GM12875 (cell line): ENCODE data around the gene ARL17B.
"Not testable (repeated sequence)": the region's sequence is repeated elsewhere in the genome, so short reads cannot be mapped to it uniquely, and the experiment has no call there.

Source experiments
- H3K4me3 ChIP-seq: one replicate; pipeline ENCODE4 v1.5.1; 2011; ENCODE audit warnings: low read depth, low read length, control low read depth

The ARL17B gene

GRCh38 chr17:46243505-46243904 is 118.1 kb downstream of the ARL17B start:
- not testable (repeated sequence) for H3K4me3 ChIP-seq

- H3K4me3 ChIP-seq = not testable (repeated sequence)
These were observed 130.2 kb downstream of the ARL17B start for GRCh38 chr17:46231359-46231758.

- peak overlapping the region; percentile 50 for H3K4me3 ChIP-seq
These were observed 136.2 kb downstream of the ARL17B start for GRCh38 chr17:46225274-46225794.

- peak overlapping the region; percentile 50 for H3K4me3 ChIP-seq
These were observed 136.7 kb downstream of the ARL17B start for GRCh38 chr17:46224864-46225263.
